ENCODE results near the gene CALCR.
"Not testable (repeated sequence)": the region's sequence is repeated elsewhere in the genome, so short reads cannot be mapped to it uniquely, and the experiment has no call there.

- TF ChIP-seq CTCF (conservative IDR thresholded peaks at IDR 0.05; ENCODE audit: low read length); EZH2phosphoT487 (IDR thresholded peaks at IDR 0.05; ENCODE audit: borderline replicate concordance, low read depth, low read length): not testable (repeated sequence)
Observed at GRCh38 chr7:93585694-93586478, 11.4 kb upstream of the CALCR start.
